ENCODE measurements around the gene IL1A. TPM values are rescaled to one million over a fixed set of nuclear protein-coding genes. Genes with fewer than 3 reads are reported as not detected.

Gene IL1A
- total RNA-seq, 1 experiment from 2014 or later: 0.10 TPM

GRCh38 chr2:112777036-112777435 lies 7.3 kb downstream of the IL1A start:
- ATAC-seq: no peak
- ChIA-PET CTCF (no interaction called here), RAD21 (ENCODE audit: low non-redundant PET in 1 of 2, low total read pairs in 2 of 2, uncharacterized antibody in 2 of 2, unreplicated experiment in 2 of 2) (interaction anchor here in 1 of 2 experiments (0.7 kb wide), 1 partner anchor 165 kb away, joined by 3 read pairs; no protein-coding TSS in a partner anchor), POLR2A (no interaction called here)
- Histone ChIP-seq H3K27me3 (ENCODE audit: insufficient read depth, low read length) (no peaks in the 10 kb centered on the region), H3K79me2 (ENCODE audit: insufficient read depth, low read length) (no peaks in the 10 kb centered on the region), H3K9ac (ENCODE audit: low read length) (no peak overlapping the region), H3K4me2 (ENCODE audit: low read length) (no peak overlapping the region), H4K20me1 (ENCODE audit: insufficient read depth) (no peaks in the 10 kb centered on the region), H3K9me2 (ENCODE audit: insufficient read depth) (no peaks in the 10 kb centered on the region), H2AFZ (ENCODE audit: low read depth, low read length, poor library complexity, severe bottlenecking) (no peak overlapping the region), H3K9me3 (ENCODE audit: control insufficient read depth in 1 of 2, insufficient read depth in 1 of 2, low read depth in 1 of 2, low read length in 2 of 2) (no peaks in the 10 kb centered on the region), H3K27ac (ENCODE audit: low read depth, low read length) (no peak overlapping the region), H3K36me3 (ENCODE audit: control insufficient read depth in 1 of 2, insufficient read depth in 2 of 2, low read length in 2 of 2) (no peaks in the 10 kb centered on the region), H3K4me3 (replicated peaks in 1 of 2; ENCODE audit: low read depth in 1 of 2, low read length in 2 of 2) (no peak overlapping the region), H3K4me1 (ENCODE audit: control insufficient read depth in 1 of 2, insufficient read depth in 2 of 2, low read length in 2 of 2) (no peaks in the 10 kb centered on the region)
- intact Hi-C loops (cut with micrococcal nuclease): no loop called here
- no peak for DNase-seq (ENCODE audit: low read depth, low spot score)
- TF ChIP-seq EZH2phosphoT487 (IDR thresholded peaks at IDR 0.05; ENCODE audit: borderline replicate concordance): no peak
- no peak for TF ChIP-seq TCF7L2 (IDR thresholded peaks at IDR 0.05; ENCODE audit: borderline replicate concordance, extremely low read depth, insufficient read depth, insufficient read length)
- TF ChIP-seq POLR2AphosphoS5 (IDR thresholded peaks at IDR 0.05; ENCODE audit: low read depth, low read length): no peak
- TF ChIP-seq CTCF (IDR thresholded peaks at IDR 0.05 in 2 of 3, conservative IDR thresholded peaks at IDR 0.05 in 1 of 3; ENCODE audit: borderline replicate concordance in 1 of 3, insufficient read depth in 1 of 3, low read depth in 2 of 3, low read length in 2 of 3): no peak
- TF ChIP-seq CEBPB (IDR thresholded peaks at IDR 0.05; ENCODE audit: low read depth): no peak
- no peak for TF ChIP-seq ATF3 (IDR thresholded peaks at IDR 0.05)
- TF ChIP-seq ZNF274 (IDR thresholded peaks at IDR 0.05; ENCODE audit: low read depth, low read length): no peak
- TF ChIP-seq JUND (IDR thresholded peaks at IDR 0.05): no peak
- no peak for TF ChIP-seq SIN3A (IDR thresholded peaks at IDR 0.05; ENCODE audit: low read depth)
- no TSS peak for BruUV-seq (replicated peaks)

Data from HCT116 (cell line).